ENCODE measurements around the gene PSMD5. TPM values are rescaled to one million over a fixed set of nuclear protein-coding genes. Genes with fewer than 3 reads are reported as not detected.

Gene PSMD5
- total RNA-seq, 1 experiment from 2014 or later: 30.3 TPM

DNA sequence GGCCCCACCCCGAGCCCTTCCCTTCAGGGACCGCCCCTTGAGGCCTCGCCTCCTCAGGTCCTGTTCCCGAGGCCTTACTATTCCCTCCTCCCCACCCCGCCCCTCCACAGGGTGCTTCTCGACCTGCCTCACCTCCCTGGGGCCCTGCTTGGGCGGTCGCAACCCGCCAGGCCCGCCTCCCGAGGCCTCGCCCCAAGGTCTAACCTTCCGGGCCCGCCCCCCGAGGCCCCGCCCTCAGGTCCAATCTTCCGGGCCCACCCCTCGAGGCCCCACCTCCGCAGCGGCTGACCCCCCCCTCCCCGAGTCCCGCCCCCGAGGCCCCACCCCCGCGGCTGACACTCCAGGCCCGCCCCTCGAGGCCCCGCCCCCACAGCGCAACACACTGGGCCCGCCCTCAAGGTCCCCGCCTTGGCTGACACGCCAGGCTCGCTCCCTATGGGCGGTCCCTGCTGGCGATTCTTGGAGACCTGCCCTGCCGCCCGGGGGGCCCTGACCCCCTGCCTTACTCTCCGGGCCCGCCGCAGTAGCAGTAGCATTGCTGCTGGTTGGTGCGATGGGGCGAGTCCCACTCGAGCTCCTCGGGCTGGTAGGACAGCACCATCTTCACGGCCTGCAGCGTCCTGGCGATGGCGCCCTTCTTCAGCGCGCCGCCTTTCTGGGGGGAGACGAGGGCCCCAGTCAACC, 26.1 kb upstream of the PSMD5 start:
- peaks cover 93% of the 10 kb centered on the region for H3K36me3 ChIP-seq
- peak; percentile 65 to 94 for DNase-seq (ENCODE audit: low read depth in 1 of 2, low spot score in 2 of 2)
- peak overlapping the region; percentile 29 for H3K4me3 ChIP-seq
- H3K27ac ChIP-seq: peak overlapping the region; percentile 17; the same call in 1 of the 2 replicates
- no peaks in the 10 kb centered on the region for H3K9me3 ChIP-seq (replicated peaks)
- no peaks in the 10 kb centered on the region for H3K27me3 ChIP-seq (replicated peaks)
- H3K4me1 ChIP-seq (replicated peaks): peaks cover 16% of the 10 kb centered on the region

DNA sequence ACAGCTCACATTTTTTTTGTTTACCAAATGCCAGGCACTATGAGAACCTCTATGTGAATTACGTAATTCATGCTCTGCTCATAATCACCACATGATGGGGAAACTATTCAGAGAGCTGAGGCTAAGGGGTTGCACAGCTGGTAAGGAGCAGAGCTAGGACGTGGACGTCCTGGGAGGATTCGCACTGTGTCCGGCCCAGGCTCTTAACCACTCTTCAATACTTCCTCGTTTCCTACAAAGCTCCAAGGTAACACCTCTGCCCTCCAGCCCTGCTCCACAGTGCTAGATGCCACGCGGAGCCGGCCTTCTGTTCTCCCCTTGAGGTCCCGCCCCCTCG, 25.6 kb upstream of the PSMD5 start:
- Histone ChIP-seq H3K4me1 (replicated peaks) (peaks cover 13% of the 10 kb centered on the region), H3K9me3 (replicated peaks) (no peaks in the 10 kb centered on the region), H3K36me3 (peaks cover 93% of the 10 kb centered on the region), H3K4me3 (peak overlapping the region; percentile 9; the same call in 1 of the 2 replicates), H3K27me3 (replicated peaks) (no peaks in the 10 kb centered on the region), H3K27ac (no peak overlapping the region)
- DNase-seq (ENCODE audit: low read depth in 1 of 2, low spot score in 2 of 2): no peak

- no peak for DNase-seq (ENCODE audit: low read depth in 1 of 2, low spot score in 2 of 2)
- Histone ChIP-seq H3K27ac (no peak overlapping the region), H3K4me3 (no peak overlapping the region), H3K36me3 (peaks cover 93% of the 10 kb centered on the region), H3K9me3 (replicated peaks) (no peaks in the 10 kb centered on the region), H3K27me3 (replicated peaks) (no peaks in the 10 kb centered on the region), H3K4me1 (replicated peaks) (peaks cover 13% of the 10 kb centered on the region)
Observed at GRCh38 chr9:120867676-120868338, 25.1 kb upstream of the PSMD5 start.

- Histone ChIP-seq H3K9me3 (replicated peaks) (no peaks in the 10 kb centered on the region), H3K27me3 (replicated peaks) (no peaks in the 10 kb centered on the region), H3K4me1 (replicated peaks) (peaks cover 13% of the 10 kb centered on the region), H3K4me3 (no peak overlapping the region), H3K36me3 (peaks cover 95% of the 10 kb centered on the region), H3K27ac (no peak overlapping the region)
- DNase-seq (ENCODE audit: low read depth in 1 of 2, low spot score in 2 of 2): no peak
Observed at GRCh38 chr9:120866651-120867050, 23.9 kb upstream of the PSMD5 start.

GRCh38 chr9:120865809-120866208, 23.1 kb upstream of the PSMD5 start:
- DNase-seq (ENCODE audit: low read depth in 1 of 2, low spot score in 2 of 2): no peak
- Histone ChIP-seq H3K4me3 (no peak overlapping the region), H3K36me3 (peaks cover 95% of the 10 kb centered on the region), H3K9me3 (replicated peaks) (no peaks in the 10 kb centered on the region), H3K4me1 (replicated peaks) (peaks cover 13% of the 10 kb centered on the region), H3K27ac (no peak overlapping the region), H3K27me3 (replicated peaks) (no peaks in the 10 kb centered on the region)

DNA sequence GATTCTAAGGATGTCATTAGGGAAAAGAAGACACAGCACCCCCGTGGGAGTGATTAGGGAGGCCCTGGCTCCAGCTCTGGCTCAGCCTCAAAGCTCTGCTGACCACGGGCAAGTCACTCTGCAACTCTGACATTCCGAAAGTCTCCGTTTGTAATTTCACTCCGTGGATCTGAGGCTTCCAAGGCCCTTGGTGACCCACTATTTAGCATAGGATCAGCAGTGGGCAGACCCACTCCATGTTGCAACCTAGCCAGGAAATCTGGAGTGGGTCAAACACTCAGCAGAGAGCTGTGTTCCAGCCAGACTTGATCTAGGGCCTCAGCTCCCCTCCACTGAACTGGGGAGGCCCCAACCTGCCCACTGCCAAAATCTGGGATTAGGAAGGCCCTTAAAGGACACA, 22.5 kb upstream of the PSMD5 start:
- peaks cover 95% of the 10 kb centered on the region for H3K36me3 ChIP-seq

GRCh38 chr9:120864719-120865118, 22.0 kb upstream of the PSMD5 start:
- no peak overlapping the region for H3K4me3 ChIP-seq
- DNase-seq (ENCODE audit: low read depth in 1 of 2, low spot score in 2 of 2): no peak
- peaks cover 95% of the 10 kb centered on the region for H3K36me3 ChIP-seq
- H3K27me3 ChIP-seq (replicated peaks): no peaks in the 10 kb centered on the region
- H3K9me3 ChIP-seq (replicated peaks): no peaks in the 10 kb centered on the region
- no peak overlapping the region for H3K27ac ChIP-seq
- peaks cover 13% of the 10 kb centered on the region for H3K4me1 ChIP-seq (replicated peaks)

More for the DNA sequence above, 22.5 kb upstream of the PSMD5 start:
- no peak overlapping the region for H3K4me3 ChIP-seq
- H3K27me3 ChIP-seq (replicated peaks): no peaks in the 10 kb centered on the region
- DNase-seq (ENCODE audit: low read depth in 1 of 2, low spot score in 2 of 2): no peak
- no peak overlapping the region for H3K27ac ChIP-seq
- peaks cover 13% of the 10 kb centered on the region for H3K4me1 ChIP-seq (replicated peaks)
- no peaks in the 10 kb centered on the region for H3K9me3 ChIP-seq (replicated peaks)

GRCh38 chr9:120863833-120864232, 21.1 kb upstream of the PSMD5 start:
- no peaks in the 10 kb centered on the region for H3K27me3 ChIP-seq (replicated peaks)
- H3K4me3 ChIP-seq: no peak overlapping the region
- H3K36me3 ChIP-seq: peaks cover 94% of the 10 kb centered on the region
- H3K4me1 ChIP-seq (replicated peaks): peaks cover 5% of the 10 kb centered on the region; the same call in 1 of the 2 replicates
- no peak overlapping the region for H3K27ac ChIP-seq
- H3K9me3 ChIP-seq (replicated peaks): no peaks in the 10 kb centered on the region
- no peak for DNase-seq (ENCODE audit: low read depth in 1 of 2, low spot score in 2 of 2)

- H3K4me3 ChIP-seq: no peak overlapping the region
- no peak for DNase-seq (ENCODE audit: low read depth in 1 of 2, low spot score in 2 of 2)
- no peaks in the 10 kb centered on the region for H3K27me3 ChIP-seq (replicated peaks)
- no peaks in the 10 kb centered on the region for H3K4me1 ChIP-seq (replicated peaks)
- no peaks in the 10 kb centered on the region for H3K9me3 ChIP-seq (replicated peaks)
- peaks cover 98% of the 10 kb centered on the region for H3K36me3 ChIP-seq
- H3K27ac ChIP-seq: no peak overlapping the region
Observed at GRCh38 chr9:120862452-120862851, 19.7 kb upstream of the PSMD5 start.

- Histone ChIP-seq H3K27me3 (replicated peaks) (no peaks in the 10 kb centered on the region), H3K4me1 (replicated peaks) (no peaks in the 10 kb centered on the region), H3K36me3 (peaks cover 97% of the 10 kb centered on the region), H3K9me3 (replicated peaks) (no peaks in the 10 kb centered on the region), H3K27ac (no peak overlapping the region), H3K4me3 (no peak overlapping the region)
- DNase-seq (ENCODE audit: low read depth in 1 of 2, low spot score in 2 of 2): no peak
Observed at GRCh38 chr9:120861935-120862334, 19.2 kb upstream of the PSMD5 start.

GRCh38 chr9:120860083-120860482, 17.4 kb upstream of the PSMD5 start:
- H3K27ac ChIP-seq: no peak overlapping the region
- no peak for DNase-seq (ENCODE audit: low read depth in 1 of 2, low spot score in 2 of 2)
- H3K27me3 ChIP-seq (replicated peaks): no peaks in the 10 kb centered on the region
- H3K9me3 ChIP-seq (replicated peaks): no peaks in the 10 kb centered on the region
- no peak overlapping the region for H3K4me3 ChIP-seq
- peaks cover 90% of the 10 kb centered on the region for H3K36me3 ChIP-seq
- H3K4me1 ChIP-seq (replicated peaks): no peaks in the 10 kb centered on the region

GRCh38 chr9:120859361-120859760, 16.6 kb upstream of the PSMD5 start:
- Histone ChIP-seq H3K36me3 (peaks cover 88% of the 10 kb centered on the region), H3K27ac (no peak overlapping the region), H3K4me3 (no peak overlapping the region), H3K4me1 (replicated peaks) (no peaks in the 10 kb centered on the region), H3K27me3 (replicated peaks) (no peaks in the 10 kb centered on the region), H3K9me3 (replicated peaks) (no peaks in the 10 kb centered on the region)
- DNase-seq (ENCODE audit: low read depth in 1 of 2, low spot score in 2 of 2): no peak

DNA sequence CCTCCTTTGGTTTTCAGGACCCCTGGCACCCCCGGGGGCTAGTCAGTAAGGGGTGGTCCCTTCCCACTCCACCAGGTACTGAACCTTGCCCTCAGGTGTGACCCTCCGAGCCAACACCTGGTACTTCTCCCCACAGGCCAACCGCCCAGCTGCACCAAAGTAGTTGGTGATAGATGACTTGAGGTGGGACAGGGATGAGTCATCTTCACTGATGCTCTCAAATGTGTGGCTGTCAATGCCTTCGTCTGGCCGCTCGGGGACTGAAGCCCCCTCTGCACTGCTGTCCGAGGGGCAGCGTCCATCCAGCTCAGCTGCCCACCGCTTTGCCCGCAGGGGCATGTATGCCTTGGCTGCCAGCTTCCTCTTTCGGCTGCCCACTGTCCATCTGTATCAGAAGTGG, 15.2 kb upstream of the PSMD5 start:
- peaks cover 84% of the 10 kb centered on the region for H3K36me3 ChIP-seq
- no peak for DNase-seq (ENCODE audit: low read depth in 1 of 2, low spot score in 2 of 2)
- H3K27ac ChIP-seq: no peak overlapping the region

GRCh38 chr9:120857481-120857880, 14.8 kb upstream of the PSMD5 start:
- no peak overlapping the region for H3K4me3 ChIP-seq
- H3K4me1 ChIP-seq (replicated peaks): peaks cover 8% of the 10 kb centered on the region
- H3K36me3 ChIP-seq: peaks cover 83% of the 10 kb centered on the region
- no peaks in the 10 kb centered on the region for H3K9me3 ChIP-seq (replicated peaks)
- DNase-seq (ENCODE audit: low read depth in 1 of 2, low spot score in 2 of 2): no peak
- no peak overlapping the region for H3K27ac ChIP-seq
- no peaks in the 10 kb centered on the region for H3K27me3 ChIP-seq (replicated peaks)

More for the DNA sequence above, 15.2 kb upstream of the PSMD5 start:
- Histone ChIP-seq H3K4me3 (no peak overlapping the region), H3K4me1 (replicated peaks) (peaks cover 3% of the 10 kb centered on the region), H3K27me3 (replicated peaks) (no peaks in the 10 kb centered on the region), H3K9me3 (replicated peaks) (no peaks in the 10 kb centered on the region)

All from SJSA1 (cell line).